Liver (tissue), 9 donors: Measurements from ENCODE around the gene JPH3. TPM values are rescaled to one million over a fixed set of nuclear protein-coding genes. Genes with fewer than 3 reads are reported as not detected.

ENCODE experiments used
- DNase-seq: peaks from one replicate; pipeline ENCODE4 v3.0.0-alpha.2; 2017; ENCODE audit warnings: low spot score
- H3K27ac ChIP-seq, 2 donors: one replicate each; pipeline ENCODE4 v1.7.0; 2013; ENCODE audit warnings: inconsistent platforms in 2 of 2, low read length in 2 of 2, control low read depth in 1 of 2, low read depth in 1 of 2, mild to moderate bottlenecking in 1 of 2
- H3K27me3 ChIP-seq, 4 donors: one replicate each; pipeline versions ENCODE4 v1.6.1 to v1.7.0; 2013; ENCODE audit warnings: low read length in 3 of 4, inconsistent platforms in 1 of 4, mild to moderate bottlenecking in 1 of 4, moderate library complexity in 1 of 4; ENCODE audit not compliant: control insufficient read depth in 4 of 4, insufficient read depth in 4 of 4
- H3K36me3 ChIP-seq, 4 donors: one replicate each; pipeline versions ENCODE4 v1.6.1 to v1.7.0; 2013; ENCODE audit warnings: low read length in 3 of 4, mild to moderate bottlenecking in 3 of 4, low read depth in 1 of 4, moderate library complexity in 1 of 4; ENCODE audit not compliant: control insufficient read depth in 4 of 4, insufficient read depth in 3 of 4
- H3K4me1 ChIP-seq, 4 donors: one replicate each; pipeline versions ENCODE4 v1.6.1 to v1.7.0; 2013; ENCODE audit warnings: low read length in 3 of 4, mild to moderate bottlenecking in 3 of 4, moderate library complexity in 1 of 4; ENCODE audit not compliant: control insufficient read depth in 4 of 4, insufficient read depth in 4 of 4
- H3K4me3 ChIP-seq, 3 donors: one replicate each; pipeline versions ENCODE4 v1.6.1 to v1.7.0; 2013; ENCODE audit warnings: low read length in 3 of 3, control low read depth in 1 of 3, low read depth in 1 of 3, mild to moderate bottlenecking in 1 of 3
- H3K9ac ChIP-seq, 2 donors: one replicate each; pipeline ENCODE4 v1.7.0; 2013; ENCODE audit warnings: low read length in 2 of 2, mild to moderate bottlenecking in 2 of 2, moderate library complexity in 2 of 2, control low read depth in 1 of 2, low read depth in 1 of 2
- H3K9me3 ChIP-seq, 4 donors: one replicate each; pipeline versions ENCODE4 v1.6.1 to v1.7.0; 2013; ENCODE audit warnings: low read length in 3 of 4; ENCODE audit not compliant: control insufficient read depth in 4 of 4
- FOXA1 ChIP-seq: IDR thresholded peaks from 2 replicates; pipeline ENCODE4 v1.6.1; 2016; ENCODE audit warnings: antibody characterized with exemption
- FOXA2 ChIP-seq: IDR thresholded peaks from 2 replicates; pipeline ENCODE4 v1.6.1; 2016; ENCODE audit warnings: antibody characterized with exemption
- GABPA ChIP-seq, 2 donors: IDR thresholded peaks in 1 of 2; conservative IDR thresholded peaks in 1 of 2; 2 replicates each; pipeline ENCODE4 v1.6.1; 2016; ENCODE audit warnings: antibody characterized with exemption in 2 of 2, mild to moderate bottlenecking in 1 of 2, moderate library complexity in 1 of 2
- HNF4A ChIP-seq, 2 donors: conservative IDR thresholded peaks; 2 replicates each; pipeline ENCODE4 v1.6.1; 2016; ENCODE audit warnings: antibody characterized with exemption in 2 of 2, mild to moderate bottlenecking in 2 of 2
- HNF4G ChIP-seq: IDR thresholded peaks from 2 replicates; pipeline ENCODE4 v1.6.1; 2016; ENCODE audit warnings: antibody characterized with exemption
- JUND ChIP-seq, 2 donors: IDR thresholded peaks; 2 replicates each; pipeline ENCODE4 v1.6.1; 2016; ENCODE audit warnings: antibody characterized with exemption in 2 of 2
- NR2F2 ChIP-seq: IDR thresholded peaks from 2 replicates; pipeline ENCODE4 v1.6.1; 2016; ENCODE audit warnings: antibody characterized with exemption
- RAD21 ChIP-seq, 2 donors: IDR thresholded peaks; 2 replicates each; pipeline ENCODE4 v1.6.1; 2016; ENCODE audit warnings: antibody characterized with exemption in 2 of 2, mild to moderate bottlenecking in 2 of 2
- RXRA ChIP-seq, 2 donors: IDR thresholded peaks; 2 replicates each; pipeline ENCODE4 v1.6.1; 2017 to 2018; ENCODE audit warnings: antibody characterized with exemption in 2 of 2, mild to moderate bottlenecking in 1 of 2
- SP1 ChIP-seq: IDR thresholded peaks from 2 replicates; pipeline ENCODE4 v1.6.1; 2018; ENCODE audit warnings: antibody characterized with exemption, mild to moderate bottlenecking
- TAF1 ChIP-seq: conservative IDR thresholded peaks from 2 replicates; pipeline ENCODE4 v1.6.1; 2016; ENCODE audit warnings: antibody characterized with exemption, mild to moderate bottlenecking
- YY1 ChIP-seq: IDR thresholded peaks from 2 replicates; pipeline ENCODE4 v1.6.1; 2016; ENCODE audit warnings: antibody characterized with exemption, mild to moderate bottlenecking
- WGBS: extraction: QIAGEN DNeasy Blood & Tissue Kit; methylation state at CpG from one replicate; pipeline ENCODE4 v1.1.7; 2013; 5-methylcytosine and 5-hydroxymethylcytosine counted together
- polyA plus RNA-seq, 2 donors: library from polyadenylated mRNA; stranded (reverse) in 1 of 2; unstranded in 1 of 2; fragments of 200-250 nt in 1 of 2; fragments of >200 nt in 1 of 2; fragmentation: Nextera tagmentation in 1 of 2; extraction: Ambion mirVana in 1 of 2; gene quantifications; one replicate each; pipeline versions ENCODE4 v1.2.1 to v1.2.3, GENCODE V29; 2013 to 2015
- total RNA-seq, 2 donors: library from RNA; depleted of rRNA; stranded (reverse); fragments of >200 nt; gene quantifications; one replicate each; pipeline ENCODE4 v1.2.3, GENCODE V29; 2014
- TF ChIP-seq, protein P1 (sequence below): IDR thresholded peaks from 2 replicates; pipeline ENCODE4 v1.6.1; 2016; ENCODE audit warnings: antibody characterized with exemption
- TF ChIP-seq, protein P2 (sequence below): fragments of 150-350 bp; IDR thresholded peaks from 2 replicates; pipeline ENCODE4 v1.5.1; 2017; ENCODE audit warnings: improper control_type of control experiment, low read depth, low read length; ENCODE audit not compliant: missing input control
- TF ChIP-seq, protein P3 (sequence below): IDR thresholded peaks from 2 replicates; pipeline ENCODE4 v1.6.1; 2016; ENCODE audit warnings: antibody characterized with exemption
- TF ChIP-seq, protein P4 (sequence below): IDR thresholded peaks from 2 replicates; pipeline ENCODE4 v1.6.1; 2016; ENCODE audit warnings: antibody characterized with exemption
- TF ChIP-seq, protein P5 (sequence below): IDR thresholded peaks from 2 replicates; pipeline ENCODE4 v1.6.1; 2016; ENCODE audit warnings: antibody characterized with exemption, mild to moderate bottlenecking
- donor health status: healthy.
- donor health status: healthy.
- donor health status: healthy.
- donor health status: healthy.
- donor health status: healthy.

JPH3 gene
- total and polyA plus RNA-seq, 4 donors: under 0.01 to 0.09 (median 0.04) TPM

DNA sequence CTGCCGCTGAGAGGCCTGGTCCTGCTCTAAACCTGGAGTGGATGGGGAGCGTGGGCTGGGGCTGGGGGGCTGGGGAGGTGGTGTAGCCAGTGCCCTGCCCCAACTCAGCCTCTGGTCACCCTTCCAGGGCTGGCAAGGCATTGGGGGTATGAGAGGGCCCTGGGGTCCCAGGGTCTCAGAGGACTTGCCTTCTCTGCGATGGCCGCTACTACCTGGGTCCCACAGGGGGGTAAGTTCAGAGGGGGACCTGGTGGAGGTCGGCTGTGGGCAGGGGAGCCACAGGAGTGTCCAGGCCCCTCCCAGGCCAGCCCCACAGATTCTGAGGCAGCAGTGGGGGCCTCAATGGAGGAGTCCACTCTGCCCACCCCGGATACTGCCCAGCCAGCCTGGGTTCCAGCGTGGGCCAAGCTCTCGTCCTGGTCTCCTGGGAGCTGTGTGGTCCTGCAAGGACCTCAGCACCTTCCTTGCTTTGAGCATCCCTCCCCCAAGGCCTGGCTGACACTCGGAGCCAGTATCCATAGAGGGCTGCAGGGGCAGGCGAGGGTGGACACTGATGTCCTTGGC lies 20.5 kb downstream of the JPH3 start:
- whole genome bisulfite sequencing: 85% methylated on average over 10 of the region's 10 CpGs

More for the DNA sequence above, 20.5 kb downstream of the JPH3 start:
- Histone ChIP-seq H3K4me1 (no peaks in the 10 kb centered on the region), H3K27ac (no peak overlapping the region), H3K9me3 (no peaks in the 10 kb centered on the region), H3K27me3 (no peaks in the 10 kb centered on the region), H3K9ac (no peak overlapping the region), H3K4me3 (no peak overlapping the region), H3K36me3 (no peaks in the 10 kb centered on the region)
- TF ChIP-seq FOXA1: no peak
- TF ChIP-seq, protein P1, sequence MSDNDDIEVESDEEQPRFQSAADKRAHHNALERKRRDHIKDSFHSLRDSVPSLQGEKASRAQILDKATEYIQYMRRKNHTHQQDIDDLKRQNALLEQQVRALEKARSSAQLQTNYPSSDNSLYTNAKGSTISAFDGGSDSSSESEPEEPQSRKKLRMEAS: no peak
- TF ChIP-seq GABPA (IDR thresholded peaks at IDR 0.05 in 1 of 2, conservative IDR thresholded peaks at IDR 0.05 in 1 of 2): no peak
- TF ChIP-seq, protein P2, sequence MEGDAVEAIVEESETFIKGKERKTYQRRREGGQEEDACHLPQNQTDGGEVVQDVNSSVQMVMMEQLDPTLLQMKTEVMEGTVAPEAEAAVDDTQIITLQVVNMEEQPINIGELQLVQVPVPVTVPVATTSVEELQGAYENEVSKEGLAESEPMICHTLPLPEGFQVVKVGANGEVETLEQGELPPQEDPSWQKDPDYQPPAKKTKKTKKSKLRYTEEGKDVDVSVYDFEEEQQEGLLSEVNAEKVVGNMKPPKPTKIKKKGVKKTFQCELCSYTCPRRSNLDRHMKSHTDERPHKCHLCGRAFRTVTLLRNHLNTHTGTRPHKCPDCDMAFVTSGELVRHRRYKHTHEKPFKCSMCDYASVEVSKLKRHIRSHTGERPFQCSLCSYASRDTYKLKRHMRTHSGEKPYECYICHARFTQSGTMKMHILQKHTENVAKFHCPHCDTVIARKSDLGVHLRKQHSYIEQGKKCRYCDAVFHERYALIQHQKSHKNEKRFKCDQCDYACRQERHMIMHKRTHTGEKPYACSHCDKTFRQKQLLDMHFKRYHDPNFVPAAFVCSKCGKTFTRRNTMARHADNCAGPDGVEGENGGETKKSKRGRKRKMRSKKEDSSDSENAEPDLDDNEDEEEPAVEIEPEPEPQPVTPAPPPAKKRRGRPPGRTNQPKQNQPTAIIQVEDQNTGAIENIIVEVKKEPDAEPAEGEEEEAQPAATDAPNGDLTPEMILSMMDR: no peak
- TF ChIP-seq, protein P3, sequence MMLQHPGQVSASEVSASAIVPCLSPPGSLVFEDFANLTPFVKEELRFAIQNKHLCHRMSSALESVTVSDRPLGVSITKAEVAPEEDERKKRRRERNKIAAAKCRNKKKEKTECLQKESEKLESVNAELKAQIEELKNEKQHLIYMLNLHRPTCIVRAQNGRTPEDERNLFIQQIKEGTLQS: no peak
- TF ChIP-seq FOXA2: no peak
- TF ChIP-seq TAF1: no peak
- no peak for TF ChIP-seq YY1
- no peak for TF ChIP-seq NR2F2
- TF ChIP-seq SP1: no peak
- no peak for TF ChIP-seq HNF4A (conservative IDR thresholded peaks at IDR 0.05)
- no peak for TF ChIP-seq JUND (IDR thresholded peaks at IDR 0.05)
- TF ChIP-seq, protein P4, sequence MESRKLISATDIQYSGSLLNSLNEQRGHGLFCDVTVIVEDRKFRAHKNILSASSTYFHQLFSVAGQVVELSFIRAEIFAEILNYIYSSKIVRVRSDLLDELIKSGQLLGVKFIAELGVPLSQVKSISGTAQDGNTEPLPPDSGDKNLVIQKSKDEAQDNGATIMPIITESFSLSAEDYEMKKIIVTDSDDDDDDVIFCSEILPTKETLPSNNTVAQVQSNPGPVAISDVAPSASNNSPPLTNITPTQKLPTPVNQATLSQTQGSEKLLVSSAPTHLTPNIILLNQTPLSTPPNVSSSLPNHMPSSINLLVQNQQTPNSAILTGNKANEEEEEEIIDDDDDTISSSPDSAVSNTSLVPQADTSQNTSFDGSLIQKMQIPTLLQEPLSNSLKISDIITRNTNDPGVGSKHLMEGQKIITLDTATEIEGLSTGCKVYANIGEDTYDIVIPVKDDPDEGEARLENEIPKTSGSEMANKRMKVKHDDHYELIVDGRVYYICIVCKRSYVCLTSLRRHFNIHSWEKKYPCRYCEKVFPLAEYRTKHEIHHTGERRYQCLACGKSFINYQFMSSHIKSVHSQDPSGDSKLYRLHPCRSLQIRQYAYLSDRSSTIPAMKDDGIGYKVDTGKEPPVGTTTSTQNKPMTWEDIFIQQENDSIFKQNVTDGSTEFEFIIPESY: no peak
- no peak for TF ChIP-seq RAD21 (IDR thresholded peaks at IDR 0.05)
- TF ChIP-seq, protein P5, sequence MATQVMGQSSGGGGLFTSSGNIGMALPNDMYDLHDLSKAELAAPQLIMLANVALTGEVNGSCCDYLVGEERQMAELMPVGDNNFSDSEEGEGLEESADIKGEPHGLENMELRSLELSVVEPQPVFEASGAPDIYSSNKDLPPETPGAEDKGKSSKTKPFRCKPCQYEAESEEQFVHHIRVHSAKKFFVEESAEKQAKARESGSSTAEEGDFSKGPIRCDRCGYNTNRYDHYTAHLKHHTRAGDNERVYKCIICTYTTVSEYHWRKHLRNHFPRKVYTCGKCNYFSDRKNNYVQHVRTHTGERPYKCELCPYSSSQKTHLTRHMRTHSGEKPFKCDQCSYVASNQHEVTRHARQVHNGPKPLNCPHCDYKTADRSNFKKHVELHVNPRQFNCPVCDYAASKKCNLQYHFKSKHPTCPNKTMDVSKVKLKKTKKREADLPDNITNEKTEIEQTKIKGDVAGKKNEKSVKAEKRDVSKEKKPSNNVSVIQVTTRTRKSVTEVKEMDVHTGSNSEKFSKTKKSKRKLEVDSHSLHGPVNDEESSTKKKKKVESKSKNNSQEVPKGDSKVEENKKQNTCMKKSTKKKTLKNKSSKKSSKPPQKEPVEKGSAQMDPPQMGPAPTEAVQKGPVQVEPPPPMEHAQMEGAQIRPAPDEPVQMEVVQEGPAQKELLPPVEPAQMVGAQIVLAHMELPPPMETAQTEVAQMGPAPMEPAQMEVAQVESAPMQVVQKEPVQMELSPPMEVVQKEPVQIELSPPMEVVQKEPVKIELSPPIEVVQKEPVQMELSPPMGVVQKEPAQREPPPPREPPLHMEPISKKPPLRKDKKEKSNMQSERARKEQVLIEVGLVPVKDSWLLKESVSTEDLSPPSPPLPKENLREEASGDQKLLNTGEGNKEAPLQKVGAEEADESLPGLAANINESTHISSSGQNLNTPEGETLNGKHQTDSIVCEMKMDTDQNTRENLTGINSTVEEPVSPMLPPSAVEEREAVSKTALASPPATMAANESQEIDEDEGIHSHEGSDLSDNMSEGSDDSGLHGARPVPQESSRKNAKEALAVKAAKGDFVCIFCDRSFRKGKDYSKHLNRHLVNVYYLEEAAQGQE: no peak
- no peak for TF ChIP-seq HNF4G
- no peak for TF ChIP-seq RXRA (IDR thresholded peaks at IDR 0.05)
- no peak for DNase-seq
